HG03196 (cell line): ENCODE results near the gene TMEM19.

Experiments
- ATAC-seq: cut with Tn5 transposase; IDR thresholded peaks from one replicate; pipeline ENCODE4 v1.9.1; 2021; ENCODE audit not compliant: unreplicated experiment

TMEM19 gene

GRCh38 chr12:71685914-71686657 is at the start of gene TMEM19:
TMEM19 (plus strand) TSS chr12:71686082; CDS start chr12:71686681, 599 bp downstream.
- peak; percentile 90 for ATAC-seq

- no peak for ATAC-seq
These were observed 49.2 kb upstream of the TMEM19 start for GRCh38 chr12:71636704-71637115.

DNA sequence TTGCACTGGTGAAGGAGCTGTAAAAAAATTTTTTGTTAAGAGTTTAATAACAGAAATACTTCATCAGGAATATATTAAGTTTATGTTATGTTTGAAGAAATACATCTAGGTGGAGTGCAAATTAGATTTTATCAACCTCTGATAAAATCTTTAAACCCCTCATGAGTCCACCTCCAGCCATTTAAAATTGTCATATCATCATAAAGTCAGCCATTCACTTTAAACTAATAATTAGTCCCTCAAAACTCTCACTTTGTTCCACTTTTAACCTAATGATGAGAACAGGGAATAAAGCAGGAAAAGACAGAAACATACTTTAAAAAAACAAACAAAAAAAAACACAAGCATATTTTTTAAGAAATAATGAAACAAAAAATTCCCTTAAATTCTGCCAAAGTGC is 47.4 kb upstream of the TMEM19 start:
- ATAC-seq: no peak

GRCh38 chr12:71639341-71639760 is 46.5 kb upstream of the TMEM19 start:
- ATAC-seq: no peak

GRCh38 chr12:71640316-71640715 is 45.6 kb upstream of the TMEM19 start:
- no peak for ATAC-seq

DNA sequence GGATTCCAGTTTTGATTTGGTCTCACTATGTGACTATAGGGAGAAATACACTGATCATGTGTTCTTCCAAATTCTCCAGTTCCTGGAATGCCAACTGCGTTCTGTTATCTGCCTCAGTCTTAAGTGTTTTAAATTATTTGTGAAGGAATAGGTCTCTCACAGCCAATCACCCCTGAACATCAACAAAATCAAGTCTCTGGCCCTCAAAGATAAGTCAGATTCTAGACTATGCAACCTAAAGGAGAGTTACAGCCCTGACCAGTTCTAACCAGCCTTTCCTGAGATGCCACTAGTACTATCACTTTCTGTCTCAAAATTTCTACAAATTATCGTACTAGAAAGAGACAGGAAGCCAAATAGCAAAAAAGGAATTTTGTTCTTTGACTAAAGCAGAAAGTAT is 44.5 kb upstream of the TMEM19 start:
- ATAC-seq: no peak

DNA sequence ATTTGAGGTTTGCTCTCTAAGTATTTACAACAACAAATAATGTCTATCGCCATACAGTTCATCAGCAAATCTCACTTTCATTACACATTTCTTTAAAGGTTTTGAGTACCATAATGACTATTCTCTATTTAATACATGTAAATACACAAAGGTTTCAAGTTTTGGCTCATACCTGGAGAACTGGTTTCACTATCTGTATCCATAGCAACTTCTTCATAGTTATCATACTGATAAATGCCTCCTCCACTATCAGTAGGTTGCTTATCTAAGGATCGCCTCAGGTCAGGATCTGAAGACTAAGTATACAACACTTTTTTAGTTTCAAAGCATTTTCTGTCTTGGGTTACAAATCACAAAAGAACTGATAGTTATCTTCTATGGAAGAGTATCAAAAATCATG is 43.6 kb upstream of the TMEM19 start:
- no peak for ATAC-seq

GRCh38 chr12:71645268-71645667 is 40.6 kb upstream of the TMEM19 start:
- no peak for ATAC-seq

- no peak for ATAC-seq
These were observed 39.4 kb upstream of the TMEM19 start for GRCh38 chr12:71646512-71646911.

DNA sequence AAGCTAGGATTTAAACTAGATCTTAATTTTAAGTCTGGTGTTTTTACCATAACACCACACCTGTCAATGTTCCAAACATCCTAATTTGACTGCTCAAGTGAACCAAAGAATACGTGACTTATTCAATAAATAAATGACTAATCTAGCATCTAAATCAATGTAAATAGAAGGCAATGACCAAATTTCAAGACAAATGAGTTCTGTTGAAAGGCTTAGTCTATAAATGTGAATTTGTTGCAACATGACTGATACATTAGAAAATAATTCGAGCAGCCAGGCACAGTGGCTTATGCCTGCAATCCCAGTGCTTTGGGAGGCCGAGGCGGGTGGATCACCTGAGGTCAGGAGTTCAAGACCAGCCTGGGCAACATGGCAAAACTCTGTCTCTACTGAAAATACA is 37.3 kb upstream of the TMEM19 start:
- ATAC-seq: no peak

- ATAC-seq: no peak
These were observed 36.5 kb upstream of the TMEM19 start for GRCh38 chr12:71649401-71649800.

DNA sequence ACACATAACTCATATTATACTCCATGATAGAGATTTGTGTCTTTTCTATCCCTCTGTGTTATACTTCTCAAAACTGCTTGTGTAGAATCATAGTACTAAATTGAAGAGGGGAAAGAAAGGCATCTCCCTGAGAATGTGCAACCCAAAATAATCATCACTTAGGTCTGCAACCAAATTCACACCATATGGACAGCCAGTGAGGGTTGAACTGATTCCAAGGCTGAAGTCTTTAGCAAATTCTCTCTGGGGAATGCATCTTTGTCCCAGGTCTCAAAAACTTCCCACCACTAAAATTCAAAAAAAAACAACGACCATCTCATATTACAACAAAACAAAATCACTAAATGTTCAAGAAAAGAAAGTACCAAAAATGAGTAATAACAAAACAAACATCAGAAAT is 33.2 kb upstream of the TMEM19 start:
- ATAC-seq: no peak

DNA sequence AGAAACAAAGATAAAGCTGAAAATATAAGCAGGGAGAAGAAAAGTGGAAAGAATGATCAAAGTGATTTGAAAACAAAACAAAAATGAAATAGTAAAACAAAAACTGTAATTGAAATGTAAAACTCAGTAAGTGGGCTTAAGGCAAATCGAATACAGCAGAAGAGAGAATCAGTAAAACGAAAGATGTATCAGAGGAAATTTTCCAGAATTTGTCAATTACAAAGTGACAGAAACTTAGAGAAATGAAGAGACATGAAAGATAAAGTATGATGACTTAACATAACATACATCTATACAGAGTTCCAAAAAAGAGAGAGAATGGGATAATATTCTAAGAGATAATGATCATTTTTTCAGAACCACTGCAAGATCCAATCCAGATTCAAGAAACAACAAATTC is 32.7 kb upstream of the TMEM19 start:
- ATAC-seq: no peak

DNA sequence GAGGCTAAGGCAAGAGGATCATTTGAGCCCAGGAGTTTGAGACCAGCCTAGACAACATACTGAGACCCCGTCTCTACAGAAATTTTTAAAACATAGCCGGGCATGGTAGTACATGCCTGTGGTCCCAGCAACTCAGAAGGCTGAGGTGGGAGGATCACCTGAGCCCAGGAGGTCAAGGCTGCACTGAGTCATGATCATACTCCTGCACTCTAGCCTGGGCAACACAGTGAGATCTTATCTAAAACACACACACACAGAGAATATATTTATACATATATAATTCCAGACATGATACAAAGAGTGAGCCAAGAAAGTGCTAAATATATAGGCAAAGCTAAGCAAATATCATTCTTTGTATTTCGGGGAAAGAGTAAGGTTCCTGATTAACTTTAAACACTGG is 31.7 kb upstream of the TMEM19 start:
- ATAC-seq: no peak

DNA sequence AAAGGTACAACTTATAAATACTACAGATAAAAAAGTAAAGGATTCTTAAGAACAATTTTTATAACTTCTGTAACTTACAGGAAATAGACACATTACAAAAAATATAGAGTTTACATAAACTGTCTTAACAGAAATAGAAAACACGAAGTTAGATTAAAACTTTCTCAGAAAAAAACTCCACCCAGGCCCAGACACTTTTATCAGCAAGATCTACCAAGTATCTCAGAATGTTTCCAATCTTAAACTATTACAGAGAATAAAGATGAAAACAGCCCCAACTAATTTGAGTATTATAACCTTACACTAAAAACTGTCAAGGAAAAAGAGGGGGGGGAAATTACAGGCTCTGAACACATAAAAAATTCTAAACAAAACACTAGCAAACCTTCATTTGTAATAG is 30.4 kb upstream of the TMEM19 start:
- no peak for ATAC-seq

DNA sequence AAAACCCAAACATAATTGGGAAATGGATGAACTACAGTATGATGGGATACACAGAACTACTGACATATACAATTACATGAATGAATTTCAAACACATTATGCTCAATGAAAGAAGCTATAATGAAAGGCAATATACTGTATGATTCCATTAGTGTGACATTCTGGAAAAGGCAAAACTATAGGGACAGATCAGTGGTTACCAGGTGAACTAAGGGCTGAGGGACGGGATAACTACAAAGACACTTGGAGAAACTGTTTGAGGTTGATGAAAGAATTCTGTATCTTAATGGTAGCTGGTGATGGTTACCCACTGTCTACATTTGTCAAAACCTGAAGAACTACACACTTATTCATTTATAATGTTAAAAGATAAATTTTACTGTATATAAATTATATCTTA is 30.0 kb upstream of the TMEM19 start:
- no peak for ATAC-seq

- ATAC-seq: no peak
These were observed 29.1 kb upstream of the TMEM19 start for GRCh38 chr12:71656740-71657139.

GRCh38 chr12:71661977-71662530 is 23.8 kb upstream of the TMEM19 start:
- ATAC-seq: no peak

DNA sequence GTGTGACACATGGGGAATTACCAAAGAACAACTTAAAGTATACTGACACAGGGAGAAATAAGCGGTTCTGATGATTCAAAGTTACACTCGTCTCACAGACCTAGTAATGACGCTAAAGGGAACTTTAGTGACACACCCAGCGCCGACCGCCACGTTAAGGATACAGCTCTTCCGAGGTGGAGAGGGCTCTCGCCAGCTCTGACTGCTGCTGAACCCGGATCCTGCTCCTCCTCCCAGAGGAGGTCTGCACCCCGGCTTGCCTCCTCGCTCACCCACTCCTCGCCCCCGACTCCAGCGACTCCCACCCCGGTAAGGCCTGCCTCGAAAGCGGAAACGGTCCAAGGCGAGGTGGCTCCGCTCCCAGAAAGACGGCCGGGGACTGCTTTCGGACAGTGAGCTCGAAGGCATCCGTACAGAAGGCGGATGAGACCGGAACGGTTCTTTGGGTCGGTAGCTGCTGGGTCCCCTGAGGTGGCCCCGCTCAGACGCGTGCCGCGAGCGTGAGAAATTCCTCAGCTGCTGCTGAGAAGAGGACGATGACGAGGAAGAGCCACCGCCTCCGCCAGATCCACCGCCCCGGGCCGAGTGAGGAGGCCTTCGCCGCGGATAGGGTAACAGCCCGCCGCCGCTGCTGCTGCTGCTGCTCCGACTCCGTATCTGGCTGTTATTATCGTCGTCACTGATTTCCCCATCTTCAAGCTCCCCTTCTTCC is 22.9 kb upstream of the TMEM19 start:
- peak; percentile 16 for ATAC-seq

DNA sequence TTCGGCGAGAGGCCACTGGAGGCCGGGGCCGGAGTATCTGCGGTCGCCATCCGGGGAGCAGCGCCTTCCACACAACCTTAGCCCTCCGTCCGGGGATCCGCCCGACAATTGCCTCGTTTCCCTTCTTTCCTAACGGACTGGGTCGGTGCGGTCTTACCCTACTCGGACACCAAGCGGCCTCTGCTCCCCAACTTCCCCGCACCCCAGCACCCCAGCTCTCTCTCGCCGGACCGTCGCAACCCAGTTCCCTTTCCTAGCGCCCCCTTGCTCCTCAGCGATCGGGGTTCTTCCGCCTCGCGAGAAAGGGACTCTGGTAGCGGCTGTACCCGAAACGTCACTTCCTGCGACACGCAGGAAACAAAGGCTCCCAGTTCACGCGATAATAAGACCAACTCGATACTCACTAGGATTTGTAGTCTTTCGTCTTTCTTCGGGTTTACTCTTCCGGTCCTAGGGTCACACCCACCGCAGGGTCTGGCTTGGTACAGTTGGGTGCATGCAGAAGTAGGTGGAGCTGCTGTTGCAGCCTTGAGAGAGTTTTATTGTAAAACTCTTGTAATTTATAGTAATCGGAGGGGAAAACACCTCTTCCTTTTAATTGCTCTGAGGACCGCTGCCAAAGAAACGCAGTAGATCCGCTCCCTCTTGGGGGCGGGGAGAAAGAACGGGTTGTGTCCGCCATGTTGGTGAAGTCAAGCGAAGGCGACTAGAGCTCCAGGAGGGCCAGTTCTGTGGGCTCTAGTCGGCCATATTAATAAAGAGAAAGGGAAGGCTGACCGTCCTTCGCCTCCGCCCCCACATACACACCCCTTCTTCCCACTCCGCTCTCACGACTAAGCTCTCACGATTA is 22.1 kb upstream of the TMEM19 start, which contains the start of the genes THAP2 and ZFC3H1:
Gene THAP2 (plus strand): TSS at position 741 of the 850 bp plus-strand sequence. CDS start 209 bp downstream, outside the sequence.
Gene ZFC3H1 (minus strand): TSS at position 288 of the 850 bp plus-strand sequence. CDS start 238 bp downstream, at position 50.
- ATAC-seq: peak; percentile 95
